T-helper 1 cell treated with Interleukin-12 subunit alpha and Interleukin-12 subunit beta and Interleukin-4 antibody, amounts not matched to agents 30 μg/mL and 1 μg/mL, for 36 hours (primary cell): ENCODE data around the gene PIAS1.
"Not testable (repeated sequence)": the region's sequence is repeated elsewhere in the genome, so short reads cannot be mapped to it uniquely, and the experiment has no call there.

Experiments
- H3K27ac Mint-ChIP-seq: one replicate; pipeline ENCODE4 v1.8.0; 2021; ENCODE audit warnings: mild to moderate bottlenecking, mixed read lengths
- H3K27me3 Mint-ChIP-seq: one replicate; pipeline ENCODE4 v1.8.0; 2021; ENCODE audit warnings: low read depth, mixed read lengths
- H3K36me3 Mint-ChIP-seq: one replicate; pipeline ENCODE4 v1.8.0; 2021; ENCODE audit warnings: low read depth, mixed read lengths
- H3K4me1 Mint-ChIP-seq: one replicate; pipeline ENCODE4 v1.8.0; 2021; ENCODE audit warnings: low read depth, mixed read lengths
- H3K4me3 Mint-ChIP-seq: one replicate; pipeline ENCODE4 v1.8.0; 2021; ENCODE audit warnings: mild to moderate bottlenecking, moderate library complexity, mixed read lengths
- H3K9me3 Mint-ChIP-seq: one replicate; pipeline ENCODE4 v1.8.0; 2021; ENCODE audit warnings: mixed read lengths

The PIAS1 gene

GRCh38 chr15:68148039-68148438, 93.9 kb downstream of the PIAS1 start:
- Mint-ChIP-seq H3K9me3 (no peaks in the 10 kb centered on the region), H3K36me3 (peaks cover 21% of the 10 kb centered on the region)

GRCh38 chr15:68149059-68149458, 94.9 kb downstream of the PIAS1 start:
- Mint-ChIP-seq H3K9me3 (no peaks in the 10 kb centered on the region), H3K4me1 (peaks cover 6% of the 10 kb centered on the region), H3K27me3 (no peaks in the 10 kb centered on the region), H3K27ac (no peak overlapping the region), H3K36me3 (peaks cover 22% of the 10 kb centered on the region), H3K4me3 (no peak overlapping the region)

More at GRCh38 chr15:68148039-68148438, 93.9 kb downstream of the PIAS1 start:
- no peaks in the 10 kb centered on the region for H3K27me3 Mint-ChIP-seq
- H3K4me3 Mint-ChIP-seq, result no peak overlapping the region
- H3K27ac Mint-ChIP-seq, result no peak overlapping the region
- H3K4me1 Mint-ChIP-seq, result peaks cover 6% of the 10 kb centered on the region

- H3K36me3 Mint-ChIP-seq, result peaks cover 26% of the 10 kb centered on the region
- H3K4me1 Mint-ChIP-seq, result peaks cover 6% of the 10 kb centered on the region
- no peaks in the 10 kb centered on the region for H3K9me3 Mint-ChIP-seq
- H3K4me3 Mint-ChIP-seq, result no peak overlapping the region
- no peak overlapping the region for H3K27ac Mint-ChIP-seq
- H3K27me3 Mint-ChIP-seq, result no peaks in the 10 kb centered on the region
Observed at GRCh38 chr15:68150187-68150586, 96.1 kb downstream of the PIAS1 start.

- H3K9me3 Mint-ChIP-seq, result no peaks in the 10 kb centered on the region
- no peaks in the 10 kb centered on the region for H3K27me3 Mint-ChIP-seq
- no peak overlapping the region for H3K4me3 Mint-ChIP-seq
- H3K36me3 Mint-ChIP-seq, result peaks cover 23% of the 10 kb centered on the region
- H3K4me1 Mint-ChIP-seq, result peaks cover 6% of the 10 kb centered on the region
- no peak overlapping the region for H3K27ac Mint-ChIP-seq
Observed at GRCh38 chr15:68151277-68151676, 97.2 kb downstream of the PIAS1 start.

- H3K27ac Mint-ChIP-seq, result no peak overlapping the region
- no peaks in the 10 kb centered on the region for H3K27me3 Mint-ChIP-seq
- peaks cover 17% of the 10 kb centered on the region for H3K36me3 Mint-ChIP-seq
- no peak overlapping the region for H3K4me3 Mint-ChIP-seq
- no peaks in the 10 kb centered on the region for H3K9me3 Mint-ChIP-seq
- peaks cover 6% of the 10 kb centered on the region for H3K4me1 Mint-ChIP-seq
Observed at GRCh38 chr15:68152342-68152741, 98.2 kb downstream of the PIAS1 start.

DNA sequence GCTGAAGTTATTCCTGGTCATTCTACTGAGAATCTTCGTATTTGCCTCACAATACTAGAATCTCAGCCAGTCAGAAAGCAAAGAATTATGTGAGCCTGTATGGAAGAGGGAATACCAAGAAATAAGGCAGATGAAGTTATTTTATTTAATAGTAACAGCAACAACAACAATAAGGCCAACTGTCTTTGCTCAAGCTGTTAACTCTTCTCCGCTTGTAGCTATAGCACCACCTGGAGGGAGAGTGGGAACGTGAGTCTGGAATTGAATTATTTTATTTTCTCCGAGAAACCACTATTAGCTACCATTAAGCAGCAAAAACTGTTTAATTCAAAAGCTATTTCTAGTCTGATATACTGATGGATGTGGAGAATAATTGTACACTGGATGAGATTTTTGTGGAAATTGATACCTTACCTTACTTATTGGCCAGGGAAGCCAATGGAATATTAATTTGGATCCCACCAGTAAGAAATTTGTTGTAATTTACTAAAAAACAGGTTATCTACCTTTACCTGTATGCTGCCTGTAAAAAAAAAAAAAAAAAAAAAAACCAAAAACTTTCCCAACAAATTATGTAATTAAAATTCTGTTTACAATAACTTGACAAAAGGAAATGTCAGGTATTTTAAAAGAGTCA, 100.9 kb downstream of the PIAS1 start:
- Mint-ChIP-seq H3K4me1 (no peaks in the 10 kb centered on the region), H3K27me3 (no peaks in the 10 kb centered on the region), H3K36me3 (peaks cover 13% of the 10 kb centered on the region), H3K9me3 (no peaks in the 10 kb centered on the region), H3K4me3 (no peak overlapping the region), H3K27ac (no peak overlapping the region)

- Mint-ChIP-seq H3K27me3 (no peaks in the 10 kb centered on the region), H3K9me3 (no peaks in the 10 kb centered on the region), H3K27ac (no peak overlapping the region), H3K4me1 (no peaks in the 10 kb centered on the region), H3K4me3 (no peak overlapping the region), H3K36me3 (peaks cover 26% of the 10 kb centered on the region)
Observed at GRCh38 chr15:68157074-68157473, 103.0 kb downstream of the PIAS1 start.

GRCh38 chr15:68158046-68158628, 104.0 kb downstream of the PIAS1 start:
- Mint-ChIP-seq H3K27me3 (no peaks in the 10 kb centered on the region), H3K27ac (no peak overlapping the region), H3K36me3 (peaks cover 24% of the 10 kb centered on the region), H3K4me3 (no peak overlapping the region), H3K9me3 (no peaks in the 10 kb centered on the region), H3K4me1 (no peaks in the 10 kb centered on the region)

- H3K36me3 Mint-ChIP-seq, result peaks cover 28% of the 10 kb centered on the region
Observed at GRCh38 chr15:68163191-68163590, 109.1 kb downstream of the PIAS1 start.

DNA sequence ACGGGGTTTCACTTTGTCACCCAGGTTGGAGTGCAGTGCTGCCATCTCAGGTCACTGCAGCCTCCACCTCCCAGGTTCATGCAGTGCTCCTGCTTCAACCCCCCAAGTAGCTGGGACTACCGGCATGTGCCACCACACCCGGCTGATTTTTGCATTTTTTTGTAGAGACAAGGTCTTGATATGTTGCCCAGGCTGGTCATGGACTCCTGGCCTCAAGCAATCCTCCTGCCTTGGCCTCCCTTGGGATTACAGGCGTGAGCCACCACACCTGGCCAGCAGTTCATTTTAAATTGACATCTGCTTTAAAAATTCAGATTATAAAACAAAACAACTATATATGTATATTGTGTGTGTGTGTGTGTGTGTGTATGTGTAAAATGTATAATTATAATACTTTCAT, 112.7 kb downstream of the PIAS1 start:
- Mint-ChIP-seq H3K36me3 (peaks cover 18% of the 10 kb centered on the region), H3K4me3 (no peak overlapping the region), H3K4me1 (no peaks in the 10 kb centered on the region), H3K9me3 (no peaks in the 10 kb centered on the region), H3K27ac (no peak overlapping the region), H3K27me3 (no peaks in the 10 kb centered on the region)

More at GRCh38 chr15:68163191-68163590, 109.1 kb downstream of the PIAS1 start:
- Mint-ChIP-seq H3K4me3 (no peak overlapping the region), H3K27me3 (no peaks in the 10 kb centered on the region), H3K27ac (no peak overlapping the region), H3K4me1 (no peaks in the 10 kb centered on the region), H3K9me3 (no peaks in the 10 kb centered on the region)

DNA sequence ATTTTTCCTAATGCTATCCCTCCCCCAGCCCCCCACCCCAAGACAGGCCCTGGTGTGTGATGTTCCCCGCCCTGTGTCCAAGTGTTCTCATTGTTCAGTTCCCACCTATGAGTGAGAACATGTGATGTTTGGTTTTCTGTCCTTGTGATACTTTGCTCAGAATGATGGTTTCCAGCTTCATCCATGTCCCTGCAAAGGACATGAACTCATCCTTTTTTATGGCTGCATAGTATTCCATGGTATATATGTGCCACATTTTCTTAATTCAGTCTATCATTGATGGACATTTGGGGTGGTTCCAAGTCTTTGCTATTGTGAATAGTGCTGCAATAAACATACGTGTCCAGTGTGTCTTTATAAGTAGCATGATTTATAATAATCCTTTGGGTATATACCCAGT, 117.9 kb downstream of the PIAS1 start:
- H3K4me3 Mint-ChIP-seq, H3K27me3 Mint-ChIP-seq, H3K9me3 Mint-ChIP-seq, H3K4me1 Mint-ChIP-seq, H3K27ac Mint-ChIP-seq: not testable (repeated sequence)
- peaks cover 20% of the 10 kb centered on the region for H3K36me3 Mint-ChIP-seq

DNA sequence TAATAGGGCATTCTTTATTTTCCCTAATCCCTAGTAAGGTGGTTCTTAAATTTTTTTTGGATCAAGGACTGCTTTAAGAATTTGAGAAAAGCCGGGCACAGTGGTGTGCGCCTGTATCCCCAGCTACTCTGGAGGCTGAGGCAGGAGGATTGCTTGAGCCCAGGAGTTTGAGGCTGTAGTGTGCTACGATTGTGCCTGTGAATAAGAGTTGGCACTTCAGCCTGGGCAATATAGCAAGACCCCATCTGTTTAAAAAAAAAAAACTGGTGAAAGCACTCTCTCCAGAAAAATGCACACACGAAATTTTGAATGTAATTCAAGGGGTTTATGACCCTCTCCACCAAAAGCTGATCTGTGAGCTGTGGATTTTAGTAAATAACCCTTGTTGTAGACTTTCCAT, 119.0 kb downstream of the PIAS1 start:
- Mint-ChIP-seq H3K9me3 (no peaks in the 10 kb centered on the region), H3K4me1 (no peaks in the 10 kb centered on the region), H3K4me3 (no peak overlapping the region), H3K27me3 (no peaks in the 10 kb centered on the region), H3K27ac (no peak overlapping the region), H3K36me3 (peaks cover 24% of the 10 kb centered on the region)

- no peak overlapping the region for H3K4me3 Mint-ChIP-seq
- H3K27me3 Mint-ChIP-seq, result no peaks in the 10 kb centered on the region
- no peak overlapping the region for H3K27ac Mint-ChIP-seq
- no peaks in the 10 kb centered on the region for H3K9me3 Mint-ChIP-seq
- H3K4me1 Mint-ChIP-seq, result no peaks in the 10 kb centered on the region
- peaks cover 25% of the 10 kb centered on the region for H3K36me3 Mint-ChIP-seq
Observed at GRCh38 chr15:68175526-68175925, 121.4 kb downstream of the PIAS1 start.

DNA sequence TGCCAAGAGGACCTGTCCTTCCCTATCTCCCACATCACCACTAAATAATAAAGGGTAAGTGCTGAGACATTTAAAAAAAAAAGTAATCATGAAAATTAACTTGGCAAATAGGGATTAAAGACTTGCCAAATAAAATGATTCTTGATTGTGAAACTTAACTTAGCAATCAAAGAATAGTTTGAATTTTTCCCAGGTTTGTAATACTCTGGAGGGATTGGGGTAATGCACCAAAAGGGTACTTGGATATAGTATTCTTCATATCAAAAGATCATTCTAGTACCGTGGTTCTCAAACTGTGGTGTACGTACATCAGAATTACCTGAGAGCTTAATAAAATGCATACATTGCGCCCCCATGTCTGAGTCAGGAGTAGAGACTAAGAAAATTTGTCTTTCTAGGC, 122.5 kb downstream of the PIAS1 start:
- H3K4me3 Mint-ChIP-seq, result no peak overlapping the region
- no peaks in the 10 kb centered on the region for H3K27me3 Mint-ChIP-seq
- peaks cover 26% of the 10 kb centered on the region for H3K36me3 Mint-ChIP-seq
- H3K27ac Mint-ChIP-seq, result no peak overlapping the region
- no peaks in the 10 kb centered on the region for H3K9me3 Mint-ChIP-seq
- no peaks in the 10 kb centered on the region for H3K4me1 Mint-ChIP-seq

DNA sequence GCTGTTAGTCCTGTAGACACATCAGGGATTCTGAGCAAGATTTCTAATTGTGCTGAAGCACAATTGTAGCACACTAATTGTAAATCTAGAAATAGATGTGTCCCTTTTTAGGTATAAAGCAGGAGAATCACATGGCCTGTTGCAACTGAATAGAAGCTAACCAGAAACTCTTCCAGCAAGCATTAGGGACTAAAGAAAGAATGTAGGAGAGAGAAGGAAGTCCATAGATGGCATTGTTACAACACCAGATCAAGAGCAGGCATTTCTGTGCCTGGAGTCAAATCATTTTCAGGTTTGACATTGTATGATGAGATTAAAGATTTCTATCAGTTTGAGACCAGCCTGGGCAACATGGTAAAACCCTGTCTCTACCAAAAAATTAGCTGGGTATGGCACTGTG, 123.6 kb downstream of the PIAS1 start:
- H3K4me1 Mint-ChIP-seq, result peaks cover under 1% of the 10 kb centered on the region
- H3K4me3 Mint-ChIP-seq, result no peak overlapping the region
- H3K27ac Mint-ChIP-seq, result no peak overlapping the region
- H3K9me3 Mint-ChIP-seq, result no peaks in the 10 kb centered on the region
- H3K36me3 Mint-ChIP-seq, result peaks cover 25% of the 10 kb centered on the region
- no peaks in the 10 kb centered on the region for H3K27me3 Mint-ChIP-seq
